ENCODE results near the gene FOS.

GRCh38 chr14:75259510-75259855, 19.1 kb upstream of the FOS start:
- no peak for TF ChIP-seq CTCF (IDR thresholded peaks at IDR 0.05)
- TF ChIP-seq EZH2 (IDR thresholded peaks at IDR 0.05): no peak
- no peak for TF ChIP-seq EZH2phosphoT487 (IDR thresholded peaks at IDR 0.05)

Measured in neural progenitor cell (in vitro differentiated cells).